Panc1 (cell line): Measurements from ENCODE around the gene DAB1. TPM values are rescaled to one million over a fixed set of nuclear protein-coding genes. Genes with fewer than 3 reads are reported as not detected.

ENCODE experiments used
- ATAC-seq: fragments of 200-7000 bp; cut with Tn5 transposase; 2 replicates; pipeline ENCODE4 v1.9.1; 2020; ENCODE audit warnings: mild to moderate bottlenecking, moderate library complexity
- BruUV-seq: library from RNA; stranded (reverse); fragments of 400-500 nt; replicated peaks from 2 replicates; lab custom pipeline; 2021; lab: Mats Ljungman, UMichigan
- CTCF ChIA-PET: fragments of 300-600 bp; sonication (Branson Sonifier 250); formaldehyde crosslinking; loops from one replicate; lab custom pipeline; 2022; ENCODE audit warnings: antibody characterized with exemption; lab: Charles Lee
- POLR2A ChIA-PET: fragments of 300-600 bp; sonication (Branson Sonifier 250); formaldehyde crosslinking; loops from one replicate; lab custom pipeline; 2022; ENCODE audit warnings: antibody characterized with exemption; lab: Charles Lee
- DNase-seq: peaks from one replicate; pipeline ENCODE4 v3.0.0-alpha.2; 2010; ENCODE audit warnings: low read depth, low spot score
- H3K27ac ChIP-seq: 2 replicates; pipeline ENCODE4 v1.5.1; 2011; ENCODE audit warnings: mild to moderate bottlenecking, low read length, inconsistent platforms
- H3K27me3 ChIP-seq: fragments of 200-500 bp; sonication (Bioruptor generic); 2 replicates; pipeline ENCODE4 v1.6.0; 2014; ENCODE audit warnings: low read length, inconsistent platforms; ENCODE audit not compliant: control insufficient read depth, insufficient read depth
- H3K36me3 ChIP-seq: fragments of 200-500 bp; sonication (Bioruptor generic); 2 replicates; pipeline ENCODE4 v1.5.1; 2014; ENCODE audit warnings: inconsistent platforms, mild to moderate bottlenecking, low read length, moderate library complexity; ENCODE audit not compliant: control insufficient read depth, insufficient read depth
- H3K4me1 ChIP-seq: 2 replicates; pipeline ENCODE4 v1.5.1; 2011; ENCODE audit warnings: inconsistent platforms, mild to moderate bottlenecking, low read length, moderate library complexity; ENCODE audit not compliant: control insufficient read depth, insufficient read depth
- H3K4me3 ChIP-seq, 2 experiments: 2 replicates each; pipeline ENCODE4 v1.5.1; 2011 to 2012; ENCODE audit warnings: low read depth in 2 of 2, low read length in 2 of 2, mild to moderate bottlenecking in 2 of 2, inconsistent platforms in 1 of 2, moderate library complexity in 1 of 2
- H3K9me3 ChIP-seq: fragments of 200-500 bp; sonication (Bioruptor generic); 2 replicates; pipeline ENCODE4 v1.5.1; 2014; ENCODE audit warnings: low read depth, mild to moderate bottlenecking, inconsistent platforms, low read length, moderate library complexity; ENCODE audit not compliant: control insufficient read depth, insufficient read depth
- CTCF ChIP-seq: fragments of 450-650 bp; IDR thresholded peaks from 2 replicates; pipeline ENCODE4 v1.5.1; 2017; ENCODE audit warnings: mild to moderate bottlenecking
- POLR2AphosphoS5 ChIP-seq: IDR thresholded peaks from 2 replicates; pipeline ENCODE4 v1.6.1; 2012; ENCODE audit warnings: mild to moderate bottlenecking, low read depth, low read length, moderate library complexity
- REST ChIP-seq, 2 experiments: IDR thresholded peaks; 2 replicates each; pipeline ENCODE4 v1.6.1; 2011 to 2012; ENCODE audit warnings: low read depth in 2 of 2, control low read depth in 1 of 2, low read length in 1 of 2, mild to moderate bottlenecking in 1 of 2, moderate library complexity in 1 of 2; ENCODE audit not compliant: insufficient read depth in 1 of 2
- SIN3A ChIP-seq: IDR thresholded peaks from 2 replicates; pipeline ENCODE4 v1.6.1; 2012; ENCODE audit warnings: low read depth, mild to moderate bottlenecking, low read length, moderate library complexity, borderline replicate concordance; ENCODE audit not compliant: insufficient read depth
- TCF7L2 ChIP-seq: IDR thresholded peaks from 2 replicates; pipeline ENCODE4 v1.6.1; 2011; ENCODE audit warnings: mild to moderate bottlenecking, low read depth, low read length, inconsistent platforms
- in situ Hi-C: cut with HindIII; loops from 2 replicates; pipeline ENCODE4 v1.10.0; 2016; ENCODE audit warnings: low sequenced_read_pairs, low pct_unique_long_range_greater_than_20kb
- intact Hi-C: fragments of 100-400 bp; cut with micrococcal nuclease; formaldehyde crosslinking; loops from one replicate; pipeline ENCODE4 v1.10.0; 2022; ENCODE audit not compliant: unreplicated experiment
- total RNA-seq: library from RNA; stranded (reverse); gene quantifications from one replicate; pipeline ENCODE4 v1.2.1, GENCODE V29; 2021; ENCODE audit not compliant: unreplicated experiment

Gene DAB1
- total RNA-seq, 1 experiment from 2014 or later = 0.05 TPM

- DNase-seq = no peak
- ChIA-PET CTCF (no interaction called here), POLR2A (no interaction called here)
- Histone ChIP-seq H3K27ac (no peak overlapping the region), H3K4me3 (no peak overlapping the region), H3K9me3 (no peaks in the 10 kb centered on the region), H3K27me3 (peaks cover 3% of the 10 kb centered on the region; the same call in 1 of the 2 replicates), H3K36me3 (no peaks in the 10 kb centered on the region), H3K4me1 (no peaks in the 10 kb centered on the region)
- no TSS peak for BruUV-seq
- no peak for TF ChIP-seq TCF7L2
- TF ChIP-seq SIN3A = no peak
- TF ChIP-seq POLR2AphosphoS5 = no peak
- no peak for TF ChIP-seq CTCF
- TF ChIP-seq REST (IDR thresholded peaks at IDR 0.05; ENCODE audit: insufficient read depth in 1 of 2, low read depth in 2 of 2, low read length in 1 of 2) = no peak
- ATAC-seq = no peak
- intact Hi-C loops = no loop called here
- in situ Hi-C loops = no loop called here
Measured at GRCh38 chr1:56993475-56993874, 430.4 kb downstream of the DAB1 start.

- in situ Hi-C loops (no loop called here), intact Hi-C loops (no loop called here)
- no peak for TF ChIP-seq POLR2AphosphoS5
- TF ChIP-seq CTCF = no peak
- no peak for TF ChIP-seq REST (IDR thresholded peaks at IDR 0.05; ENCODE audit: insufficient read depth in 1 of 2, low read depth in 2 of 2, low read length in 1 of 2)
- no peak for TF ChIP-seq SIN3A
- no peak for TF ChIP-seq TCF7L2
- Histone ChIP-seq H3K36me3 (no peaks in the 10 kb centered on the region), H3K27me3 (peaks cover 3% of the 10 kb centered on the region; the same call in 1 of the 2 replicates), H3K4me1 (no peaks in the 10 kb centered on the region), H3K4me3 (no peak overlapping the region), H3K9me3 (no peaks in the 10 kb centered on the region), H3K27ac (no peak overlapping the region)
- no peak for ATAC-seq
- ChIA-PET CTCF (no interaction called here), POLR2A (no interaction called here)
- no TSS peak for BruUV-seq
- no peak for DNase-seq
Measured at GRCh38 chr1:56992318-56993125, 431.3 kb downstream of the DAB1 start.
